GM12878 (cell line): ENCODE measurements around the gene MYLK4. TPM values are rescaled to one million over a fixed set of nuclear protein-coding genes. Genes with fewer than 3 reads are reported as not detected.

Experiments
- ATAC-seq: fragments of 200-7000 bp; cut with Tn5 transposase; 3 replicates; pipeline ENCODE4 v1.9.1; 2020; ENCODE audit warnings: mild to moderate bottlenecking, moderate library complexity
- BruUV-seq: library from RNA; stranded (reverse); fragments of 400-500 nt; replicated peaks from 2 replicates; lab custom pipeline; 2021; lab: Mats Ljungman, UMichigan
- CTCF ChIA-PET: fragments of 300-600 bp; sonication (Branson Sonifier 250); formaldehyde crosslinking; extraction: SDS; loops from one replicate; lab custom pipeline; 2021; ENCODE audit warnings: inconsistent platforms; lab: Yijun Ruan, JAX
- POLR2A ChIA-PET: fragments of 350-600 bp; formaldehyde crosslinking; extraction: SDS; loops from one replicate; lab custom pipeline; 2021; ENCODE audit warnings: inconsistent platforms; lab: Charles Lee
- RAD21 ChIA-PET: fragments of 300-600 bp; sonication (Branson Sonifier 250); formaldehyde crosslinking; loops from one replicate; lab custom pipeline; 2023; ENCODE audit warnings: antibody characterized with exemption; ENCODE audit not compliant: unreplicated experiment; lab: Charles Lee
- SMC1A ChIA-PET: fragments of 300-600 bp; sonication (Branson Sonifier 250); formaldehyde crosslinking; loops from one replicate; lab custom pipeline; 2023; ENCODE audit not compliant: unreplicated experiment, uncharacterized antibody; lab: Charles Lee
- DNase-seq: peaks from one replicate; pipeline ENCODE4 v3.0.0-alpha.2; 2011; ENCODE audit warnings: low read depth, low spot score
- FAIRE-seq: peaks from 3 replicates; lab custom pipeline; 2011; peaks lifted over from hg19 to GRCh38; lab: Jason Lieb, UNC
- H2AFZ ChIP-seq: 2 replicates; pipeline ENCODE4 v1.6.0; 2011; ENCODE audit warnings: low read depth, low read length, control low read depth; ENCODE audit not compliant: control insufficient read depth
- H3K27ac ChIP-seq: 2 replicates; pipeline ENCODE4 v1.5.1; 2011; ENCODE audit warnings: control low read depth; ENCODE audit not compliant: control insufficient read depth, insufficient read depth
- H3K27me3 ChIP-seq, 2 experiments: replicated peaks in 1 of 2; 2 replicates each; pipeline versions ENCODE4 v1.6.0 to v1.6.1; 2011; ENCODE audit warnings: low read length in 1 of 2; ENCODE audit not compliant: control insufficient read depth in 2 of 2, insufficient read depth in 2 of 2
- H3K36me3 ChIP-seq, 2 experiments: 2 replicates each; pipeline ENCODE4 v1.5.1; 2011; ENCODE audit warnings: low read length in 1 of 2; ENCODE audit not compliant: control insufficient read depth in 2 of 2, insufficient read depth in 2 of 2
- H3K4me1 ChIP-seq: 2 replicates; pipeline ENCODE4 v1.6.1; 2011; ENCODE audit warnings: mild to moderate bottlenecking, low read length, moderate library complexity, mixed read lengths; ENCODE audit not compliant: control insufficient read depth, insufficient read depth
- H3K4me2 ChIP-seq: 2 replicates; pipeline ENCODE4 v1.6.0; 2011; ENCODE audit warnings: control low read depth; ENCODE audit not compliant: control insufficient read depth, insufficient read depth
- H3K4me3 ChIP-seq: fragments of 200-600 bp; sonication (generic); 2 replicates; pipeline ENCODE4 v1.5.1; 2016
- H3K79me2 ChIP-seq: 2 replicates; pipeline ENCODE4 v1.6.0; 2011; ENCODE audit warnings: low read length; ENCODE audit not compliant: control insufficient read depth, insufficient read depth
- H3K9ac ChIP-seq: 2 replicates; pipeline ENCODE4 v1.8.0; 2011; ENCODE audit warnings: low read length, control low read depth, mixed read lengths; ENCODE audit not compliant: control insufficient read depth, insufficient read depth
- H3K9me3 ChIP-seq: replicated peaks from 3 replicates; pipeline ENCODE4 v1.5.1; 2011; ENCODE audit warnings: mild to moderate bottlenecking, low read length; ENCODE audit not compliant: control insufficient read depth, insufficient read depth
- H4K20me1 ChIP-seq: 2 replicates; pipeline ENCODE4 v1.6.0; 2011; ENCODE audit not compliant: control insufficient read depth, insufficient read depth
- ATF2 ChIP-seq: IDR thresholded peaks from 2 replicates; pipeline ENCODE4 v1.6.1; 2012; ENCODE audit warnings: low read length, inconsistent platforms
- BHLHE40 ChIP-seq, 2 experiments: fragments of 450-650 bp in 1 of 2; IDR thresholded peaks; 2 replicates each; pipeline ENCODE4 v1.6.1; 2011 to 2017; ENCODE audit warnings: low read depth in 2 of 2, borderline replicate concordance in 1 of 2, improper control_type of control experiment in 1 of 2, low read length in 1 of 2, mild to moderate bottlenecking in 1 of 2
- BRCA1 ChIP-seq: IDR thresholded peaks from 2 replicates; pipeline ENCODE4 v1.6.1; 2011; ENCODE audit warnings: low read depth, low read length, improper control_type of control experiment
- CHD2 ChIP-seq: IDR thresholded peaks from 2 replicates; pipeline ENCODE4 v1.6.1; 2011; ENCODE audit warnings: low read depth, low read length, improper control_type of control experiment, borderline replicate concordance
- CHD4 ChIP-seq: fragments of 200-600 bp; sonication (generic); IDR thresholded peaks from 2 replicates; pipeline ENCODE4 v1.6.1; 2016; ENCODE audit warnings: mild to moderate bottlenecking
- CREB1 ChIP-seq: IDR thresholded peaks from 2 replicates; pipeline ENCODE4 v1.6.1; 2012; ENCODE audit warnings: low read depth, mild to moderate bottlenecking, inconsistent platforms
- CREM ChIP-seq: IDR thresholded peaks from 2 replicates; pipeline ENCODE4 v1.6.1; 2014; ENCODE audit warnings: antibody characterized with exemption, low read depth
- EGR1 ChIP-seq, 2 experiments: IDR thresholded peaks; 1 replicate in 1 of 2; 2 replicates in 1 of 2; pipeline ENCODE4 v1.6.1; 2011 to 2012; ENCODE audit warnings: low read depth in 2 of 2, low read length in 2 of 2, borderline replicate concordance in 1 of 2, mild to moderate bottlenecking in 1 of 2, moderate library complexity in 1 of 2
- ESRRA ChIP-seq: IDR thresholded peaks from 2 replicates; pipeline ENCODE4 v1.6.1; 2012; ENCODE audit warnings: mild to moderate bottlenecking, low read length, improper control_type of control experiment
- MYC ChIP-seq: IDR thresholded peaks from 2 replicates; pipeline ENCODE4 v1.6.1; 2011; ENCODE audit warnings: mild to moderate bottlenecking, low read length, moderate library complexity, inconsistent platforms; ENCODE audit not compliant: insufficient read depth, insufficient replicate concordance, insufficient read length, severe bottlenecking
- NFXL1 ChIP-seq: fragments of 450-650 bp; IDR thresholded peaks from 2 replicates; pipeline ENCODE4 v1.6.1; 2017; ENCODE audit warnings: antibody characterized with exemption, mild to moderate bottlenecking, borderline replicate concordance
- NR2C1 ChIP-seq: fragments of 450-650 bp; IDR thresholded peaks from 2 replicates; pipeline ENCODE4 v1.6.1; 2017; ENCODE audit warnings: antibody characterized with exemption, mild to moderate bottlenecking, moderate library complexity
- NR2C2 ChIP-seq: IDR thresholded peaks from 2 replicates; pipeline ENCODE4 v1.6.1; 2011; ENCODE audit warnings: borderline replicate concordance, low read depth; ENCODE audit not compliant: control insufficient read depth, insufficient read length
- NRF1 ChIP-seq: conservative IDR thresholded peaks from 2 replicates; pipeline ENCODE4 v1.6.1; 2011; ENCODE audit warnings: mild to moderate bottlenecking, low read depth, low read length, improper control_type of control experiment
- POLR2A ChIP-seq: IDR thresholded peaks from 2 replicates; pipeline ENCODE4 v1.6.1; 2011; ENCODE audit warnings: low read depth, mild to moderate bottlenecking, low read length
- RBBP5 ChIP-seq: fragments of 200-600 bp; sonication (generic); conservative IDR thresholded peaks from 2 replicates; pipeline ENCODE4 v1.6.1; 2016
- SMC3 ChIP-seq: IDR thresholded peaks from 2 replicates; pipeline ENCODE4 v1.6.1; 2011; ENCODE audit warnings: low read length, improper control_type of control experiment, borderline replicate concordance
- SREBF2 ChIP-seq: IDR thresholded peaks from 2 replicates; pipeline ENCODE4 v1.6.1; 2012; ENCODE audit warnings: mild to moderate bottlenecking, low read length
- STAT3 ChIP-seq: IDR thresholded peaks from 2 replicates; pipeline ENCODE4 v1.6.1; 2011; ENCODE audit warnings: low read depth, low read length, improper control_type of control experiment
- SUPT20H ChIP-seq: IDR thresholded peaks from 2 replicates; pipeline ENCODE4 v1.6.1; 2011; ENCODE audit warnings: low read depth, mild to moderate bottlenecking, low read length, moderate library complexity, borderline replicate concordance; ENCODE audit not compliant: control insufficient read depth
- TCF3 ChIP-seq: IDR thresholded peaks from 2 replicates; pipeline ENCODE4 v1.6.1; 2012; ENCODE audit warnings: low read depth, mild to moderate bottlenecking, low read length, borderline replicate concordance; ENCODE audit not compliant: insufficient read depth
- YY1 ChIP-seq: IDR thresholded peaks from 2 replicates; pipeline ENCODE4 v1.6.1; 2011; ENCODE audit warnings: low read depth, mild to moderate bottlenecking, low read length
- ZBED1 ChIP-seq: IDR thresholded peaks from 2 replicates; pipeline ENCODE4 v1.6.1; 2016; ENCODE audit warnings: borderline replicate concordance
- ZNF24 ChIP-seq: fragments of 450-650 bp; IDR thresholded peaks from 2 replicates; pipeline ENCODE4 v1.6.1; 2017; ENCODE audit warnings: antibody characterized with exemption, mild to moderate bottlenecking
- ZNF384 ChIP-seq: IDR thresholded peaks from 2 replicates; pipeline ENCODE4 v1.6.1; 2012; ENCODE audit warnings: low read depth, mild to moderate bottlenecking, low read length, improper control_type of control experiment, borderline replicate concordance
- ZZZ3 ChIP-seq: IDR thresholded peaks from 2 replicates; pipeline ENCODE4 v1.6.1; 2011; ENCODE audit warnings: low read depth; ENCODE audit not compliant: control insufficient read depth, insufficient read length
- WGBS: methylation state at CpG from one replicate; pipeline ENCODE4 v1.1.6; 2016; ENCODE audit warnings: low lambda C conversion rate; ENCODE audit not compliant: insufficient replicate concordance, insufficient coverage; ENCODE audit errors: missing lambda C conversion rate; 5-methylcytosine and 5-hydroxymethylcytosine counted together
- in situ Hi-C: fragments of 300-500 bp; cut with MboI; formaldehyde crosslinking; loops from 9 replicates; pipeline ENCODE4 v1.14.3; 2018; ENCODE audit warnings: mixed read lengths
- intact Hi-C: fragments of 100-400 bp; cut with micrococcal nuclease; formaldehyde crosslinking; loops from one replicate; pipeline ENCODE4 v1.14.2; 2022; ENCODE audit not compliant: unreplicated experiment
- polyA plus RNA-seq, 11 experiments: library from polyadenylated mRNA; depleted of rRNA in 4 of 11; unstranded in 6 of 11; stranded (reverse) in 5 of 11; fragments of >200 nt; fragmentation: Nextera tagmentation in 4 of 11; fragmentation: Illumina TruSeq in 1 of 11; extraction: Ambion mirVana in 4 of 11; extraction: Trizol in 1 of 11; gene quantifications; 1 replicate in 1 of 11; 2 replicates in 10 of 11; pipeline versions ENCODE4 v1.2.1 to v1.2.3, GENCODE V29; 2011 to 2016; ENCODE audit warnings: inconsistent platforms in 2 of 11, missing spikeins in 2 of 11, low read depth in 1 of 11
- total RNA-seq, 4 experiments: library from RNA; depleted of rRNA in 3 of 4; stranded (reverse); fragments of >200 nt in 3 of 4; fragmentation: Illumina TruSeq in 1 of 4; extraction: Trizol in 1 of 4; gene quantifications; 2 replicates each; pipeline versions ENCODE4 v1.2.1 to v1.2.3, GENCODE V29; 2013 to 2021

The MYLK4 gene
- total and polyA plus RNA-seq, 10 of the 15 experiments (the other 5 are each of a cell fraction or from before 2014, with no cell fraction given), result under 0.01 to 0.09 (median 0.05) TPM; not detected in 1

DNA sequence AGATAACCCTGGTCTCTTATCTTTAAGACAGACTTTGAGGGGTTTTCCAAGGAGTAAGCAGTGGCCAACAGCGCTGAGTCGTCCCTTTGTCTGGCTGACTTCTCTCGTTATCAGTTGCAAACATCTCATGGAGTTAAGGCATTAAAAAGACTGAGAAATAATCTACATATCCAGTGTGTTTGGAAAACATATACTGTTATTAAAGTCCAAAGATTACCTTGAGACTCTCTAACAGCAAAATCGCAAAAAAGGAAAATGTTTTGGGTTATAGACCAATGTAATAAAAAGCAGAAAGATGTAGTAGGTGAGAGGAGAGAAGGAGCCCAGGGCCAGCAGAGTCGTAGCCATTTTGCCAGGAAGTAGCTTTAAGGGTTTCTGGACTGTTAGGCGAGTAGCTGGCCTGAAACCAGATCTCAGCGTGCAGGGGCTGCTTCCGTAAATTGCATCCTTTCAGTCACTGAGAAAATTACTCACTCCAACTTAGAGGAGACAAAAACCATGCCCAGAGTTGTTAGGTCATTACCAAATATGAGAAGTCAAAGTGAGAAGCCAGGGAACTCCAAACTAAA, 24.6 kb downstream of the MYLK4 start:
- no peaks in the 10 kb centered on the region for H3K4me1 ChIP-seq
- peak; percentile 28 for DNase-seq
- peak; percentile 89 for FAIRE-seq
- no peaks in the 10 kb centered on the region for H3K9me3 ChIP-seq
- intact Hi-C loops, result no loop called here
- H3K27ac ChIP-seq, result no peak overlapping the region
- H3K4me3 ChIP-seq, result no peak overlapping the region
- POLR2A ChIA-PET, result interaction anchor here (0.5 to 0.6 kb wide), 2 partner anchors 42 to 73 kb away, joined by 3 read pairs; no protein-coding TSS in a partner anchor
- SMC1A ChIA-PET, result interaction anchor here (0.7 to 1.6 kb wide), 7 partner anchors 9 to 66 kb away, joined by 3 to 5 read pairs (median 4); partner anchors contain the start of gene MYLK4
- H3K9ac ChIP-seq, result no peak overlapping the region
- 28% methylated on average over 8 of the region's 8 CpGs for WGBS
- H3K36me3 ChIP-seq, result no peaks in the 10 kb centered on the region
- peak; percentile 96 for ATAC-seq
- CTCF ChIA-PET, result interaction anchor here (2.0 to 2.3 kb wide), 2 partner anchors 11 to 13 kb away, joined by 4 to 16 read pairs; no protein-coding TSS in a partner anchor
- no peaks in the 10 kb centered on the region for H4K20me1 ChIP-seq
- H3K27me3 ChIP-seq, result peaks cover 0 to 1% of the 10 kb centered on the region in 2 experiments; a peak in 1 of 4 replicates
- BruUV-seq, result no TSS peak
- peak overlapping the region; percentile 14; the same call in 1 of the 2 replicates for H3K4me2 ChIP-seq
- H3K79me2 ChIP-seq, result no peaks in the 10 kb centered on the region
- RAD21 ChIA-PET, result interaction anchor here (0.6 to 0.7 kb wide), 3 partner anchors 12 to 1006 kb away, joined by 3 to 4 read pairs (median 3); no protein-coding TSS in a partner anchor
- peak overlapping the region; percentile 79 for H2AFZ ChIP-seq
- in situ Hi-C loops, result no loop called here
- TF ChIP-seq EGR1 (IDR thresholded peaks at IDR 0.05; ENCODE audit: borderline replicate concordance in 1 of 2, low read depth in 2 of 2, low read length in 2 of 2), result no peak
- no peak for TF ChIP-seq STAT3
- TF ChIP-seq TCF3, result no peak
- TF ChIP-seq POLR2A, result 0 out of 2 replicates have a peak, but pooled peaks have one; percentile 40
- no peak for TF ChIP-seq ZBED1
- no peak for TF ChIP-seq RBBP5
- no peak for TF ChIP-seq SUPT20H
- no peak for TF ChIP-seq BHLHE40 (IDR thresholded peaks at IDR 0.05; ENCODE audit: borderline replicate concordance in 1 of 2, low read depth in 2 of 2, low read length in 1 of 2)
- no peak for TF ChIP-seq ZNF384
- no peak for TF ChIP-seq NR2C1
- TF ChIP-seq MYC, result no peak
- no peak for TF ChIP-seq SREBF2
- no peak for TF ChIP-seq NRF1
- no peak for TF ChIP-seq CHD2
- TF ChIP-seq NR2C2, result no peak
- 0 out of 2 replicates have a peak, but pooled peaks have one; percentile 36 for TF ChIP-seq ATF2
- TF ChIP-seq CHD4, result no peak
- no peak for TF ChIP-seq ZZZ3
- TF ChIP-seq ZNF24, result no peak
- TF ChIP-seq ESRRA, result no peak
- TF ChIP-seq SMC3, result no peak
- TF ChIP-seq CREB1, result 0 out of 2 replicates have a peak, but pooled peaks have one; percentile 7
- no peak for TF ChIP-seq CREM
- TF ChIP-seq BRCA1, result no peak
- peak; percentile 89 for TF ChIP-seq YY1
- TF ChIP-seq NFXL1, result no peak
